ENCODE results near the gene WDFY4.

WDFY4 gene

GRCh38 chr10:48898426-48898825, 213.8 kb downstream of the WDFY4 start:
- no peak for DNase-seq (ENCODE audit: low read depth in 1 of 2, low spot score in 1 of 2)

DNA sequence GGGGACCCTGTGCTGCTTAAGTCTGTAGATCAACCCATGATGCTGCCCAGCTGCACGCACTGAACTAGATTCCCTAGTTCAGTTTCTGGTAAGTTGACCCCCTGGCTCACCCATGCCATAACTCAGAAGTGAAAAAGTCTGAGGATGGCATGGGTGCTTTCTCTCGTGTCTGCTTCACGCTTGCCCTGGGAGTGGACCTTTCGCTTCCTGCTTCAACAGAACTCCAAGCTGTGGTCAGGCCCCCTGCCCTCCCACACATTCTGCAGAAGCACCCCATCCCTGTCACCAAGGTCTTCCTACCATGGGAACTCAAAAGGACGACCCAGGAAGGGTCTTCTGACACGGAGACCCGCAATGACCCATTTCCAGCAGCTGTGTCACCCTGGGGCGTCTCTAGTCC, 215.1 kb downstream of the WDFY4 start:
- no peak for DNase-seq (ENCODE audit: low read depth in 1 of 2, low spot score in 1 of 2)

DNA sequence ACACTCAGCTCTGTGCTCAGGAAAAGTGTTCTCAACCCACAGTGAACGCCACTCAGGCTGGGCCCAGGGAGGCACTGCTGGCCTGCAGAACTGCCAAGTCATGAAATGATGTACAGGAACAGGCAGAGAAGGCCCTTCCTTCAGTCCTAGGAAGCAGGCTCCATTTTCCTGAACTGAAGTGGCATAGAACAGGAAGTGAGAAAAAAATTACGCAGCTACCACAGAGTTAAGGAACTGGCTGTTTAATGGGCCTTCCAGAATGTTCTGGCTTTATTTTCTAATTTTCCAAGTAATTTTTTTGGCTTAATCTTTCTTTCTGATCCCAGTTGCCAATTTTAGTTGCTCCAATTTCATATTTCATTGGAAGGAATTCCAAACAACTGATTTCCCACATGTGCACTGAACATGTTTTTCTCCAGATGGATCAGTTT, 215.7 kb downstream of the WDFY4 start:
- no peak for DNase-seq (ENCODE audit: low read depth in 1 of 2, low spot score in 1 of 2)

DNA sequence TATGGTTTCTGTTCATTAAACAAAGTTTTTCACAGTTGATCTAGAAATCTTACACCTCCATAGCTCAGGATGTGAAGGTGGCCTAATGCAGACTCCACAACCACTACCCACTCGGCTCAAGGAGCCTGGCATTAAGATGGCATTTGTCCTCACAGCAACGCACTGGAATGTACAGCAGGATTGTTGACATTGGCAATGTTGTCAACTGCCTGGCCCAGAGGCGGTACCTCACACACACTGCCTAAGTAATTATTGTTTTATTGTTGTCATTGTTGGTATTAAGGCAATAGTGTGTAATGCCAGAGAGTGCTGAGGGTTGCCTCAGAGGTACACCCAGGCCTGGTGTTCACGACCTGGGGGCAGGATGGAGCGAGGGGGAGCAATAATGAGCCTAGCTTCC, 216.6 kb downstream of the WDFY4 start:
- no peak for DNase-seq (ENCODE audit: low read depth in 1 of 2, low spot score in 1 of 2)

- no peak for DNase-seq (ENCODE audit: low read depth in 1 of 2, low spot score in 1 of 2)
Observed at GRCh38 chr10:48902096-48902495, 217.4 kb downstream of the WDFY4 start.

DNA sequence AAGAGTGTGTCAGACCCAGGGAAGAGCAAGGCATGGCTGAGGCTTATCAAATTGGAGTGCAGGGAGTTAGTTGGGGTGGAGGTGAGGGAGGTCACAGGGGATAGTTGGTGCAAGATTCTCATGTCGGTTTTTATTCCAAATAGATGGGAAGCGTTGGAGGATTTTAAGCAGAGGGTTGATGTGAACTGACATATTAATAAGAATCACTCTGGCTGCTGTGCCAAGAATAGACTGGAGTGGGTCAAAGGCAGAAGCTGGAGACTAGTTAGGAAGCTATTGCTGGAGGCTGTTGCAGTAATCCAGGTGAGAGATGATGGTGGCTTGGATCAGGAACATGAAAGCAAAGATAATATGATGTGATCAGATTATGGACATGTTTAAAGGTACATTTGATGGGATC, 218.5 kb downstream of the WDFY4 start:
- DNase-seq (ENCODE audit: low read depth in 1 of 2, low spot score in 1 of 2), result no peak

DNA sequence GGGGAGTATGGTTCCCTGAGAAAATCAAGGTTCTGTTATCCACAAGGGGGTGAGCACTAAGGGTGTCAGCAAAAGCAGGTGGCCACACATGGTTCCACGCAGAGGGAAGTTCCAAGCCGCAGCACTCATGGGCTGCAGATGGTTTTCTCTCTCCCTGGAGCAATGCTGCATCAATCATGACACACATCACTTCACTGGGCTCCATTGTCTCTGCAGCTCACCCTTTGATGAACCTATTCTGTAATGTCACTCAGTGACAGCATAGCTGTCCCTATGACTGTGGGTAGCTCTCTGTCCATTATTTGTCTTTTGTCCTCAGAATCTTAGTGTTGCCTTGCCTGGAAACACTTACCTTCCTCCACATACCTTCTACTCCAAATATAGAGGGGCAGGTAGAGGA, 220.2 kb downstream of the WDFY4 start:
- no peak for DNase-seq (ENCODE audit: low read depth in 1 of 2, low spot score in 1 of 2)

GRCh38 chr10:48905311-48905710, 220.6 kb downstream of the WDFY4 start:
- DNase-seq (ENCODE audit: low read depth in 1 of 2, low spot score in 1 of 2), result no peak

- DNase-seq (ENCODE audit: low read depth in 1 of 2, low spot score in 1 of 2), result no peak
Observed at GRCh38 chr10:48906841-48907240, 222.2 kb downstream of the WDFY4 start.

GRCh38 chr10:48907730-48908129, 223.1 kb downstream of the WDFY4 start:
- no peak for DNase-seq (ENCODE audit: low read depth in 1 of 2, low spot score in 1 of 2)

DNA sequence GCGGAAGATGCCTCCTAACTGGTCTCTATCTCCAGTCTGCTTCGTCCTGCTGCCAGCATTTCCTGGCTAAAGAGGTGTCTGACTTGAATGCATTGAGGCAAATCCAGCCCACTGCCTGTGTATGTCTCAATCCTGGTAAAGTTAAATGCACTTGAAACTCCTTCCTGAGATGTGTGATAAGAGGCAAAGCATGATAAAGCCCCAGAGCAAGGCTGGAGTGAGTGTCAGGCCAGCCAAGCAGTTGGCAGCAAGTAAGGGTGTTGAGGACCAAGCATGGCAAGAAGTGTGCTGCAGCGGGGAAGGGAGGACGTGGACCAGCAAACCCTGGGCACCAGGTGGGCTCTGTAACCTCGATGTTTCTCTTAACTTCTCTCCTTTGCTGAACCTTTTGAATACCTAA, 225.9 kb downstream of the WDFY4 start:
- DNase-seq (ENCODE audit: low read depth in 1 of 2, low spot score in 1 of 2), result no peak

- DNase-seq (ENCODE audit: low read depth in 1 of 2, low spot score in 1 of 2), result no peak
Observed at GRCh38 chr10:48913674-48914073, 229.0 kb downstream of the WDFY4 start.

- no peak for DNase-seq (ENCODE audit: low read depth in 1 of 2, low spot score in 1 of 2)
Observed at GRCh38 chr10:48923748-48924147, 239.1 kb downstream of the WDFY4 start.

DNA sequence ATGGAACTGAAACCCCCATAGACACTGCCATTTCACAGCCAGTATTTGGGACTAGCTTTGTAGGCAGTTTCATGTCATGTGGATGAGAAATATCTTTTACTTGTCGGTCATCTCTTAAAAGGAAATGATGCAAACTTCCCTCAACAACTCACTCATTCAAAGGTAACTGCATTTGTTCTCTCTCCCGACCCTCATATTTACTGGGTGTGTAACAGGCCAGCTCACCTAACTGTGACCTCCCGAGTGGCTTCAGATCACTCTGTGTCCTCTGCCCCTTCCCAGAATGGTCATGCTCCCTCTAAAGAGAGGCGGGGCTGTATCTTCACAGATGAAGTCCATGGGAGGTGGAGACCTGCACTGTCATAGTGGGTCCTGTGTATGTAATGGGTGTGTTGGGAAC, 240.3 kb downstream of the WDFY4 start:
- no peak for DNase-seq (ENCODE audit: low read depth in 1 of 2, low spot score in 1 of 2)

DNA sequence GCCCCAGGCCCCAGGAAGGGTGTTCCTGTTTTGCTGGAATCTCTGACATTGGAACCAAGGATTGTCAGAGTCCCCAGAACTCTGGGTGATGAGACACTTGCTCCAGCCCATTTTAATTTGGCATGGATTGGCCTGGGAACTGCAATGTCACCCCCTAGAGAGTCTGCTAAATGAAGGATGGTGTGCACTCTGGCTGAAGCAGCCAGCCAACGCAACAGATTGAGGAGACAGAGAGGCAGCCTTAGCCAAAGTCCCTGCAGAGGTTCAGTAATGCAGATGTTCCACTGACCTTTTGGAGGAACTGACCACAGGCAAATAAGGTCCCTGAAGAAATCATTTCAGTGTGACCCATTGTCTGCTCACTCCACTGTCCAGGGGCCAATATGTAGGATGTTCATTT, 241.6 kb downstream of the WDFY4 start:
- no peak for DNase-seq (ENCODE audit: low read depth in 1 of 2, low spot score in 1 of 2)

DNA sequence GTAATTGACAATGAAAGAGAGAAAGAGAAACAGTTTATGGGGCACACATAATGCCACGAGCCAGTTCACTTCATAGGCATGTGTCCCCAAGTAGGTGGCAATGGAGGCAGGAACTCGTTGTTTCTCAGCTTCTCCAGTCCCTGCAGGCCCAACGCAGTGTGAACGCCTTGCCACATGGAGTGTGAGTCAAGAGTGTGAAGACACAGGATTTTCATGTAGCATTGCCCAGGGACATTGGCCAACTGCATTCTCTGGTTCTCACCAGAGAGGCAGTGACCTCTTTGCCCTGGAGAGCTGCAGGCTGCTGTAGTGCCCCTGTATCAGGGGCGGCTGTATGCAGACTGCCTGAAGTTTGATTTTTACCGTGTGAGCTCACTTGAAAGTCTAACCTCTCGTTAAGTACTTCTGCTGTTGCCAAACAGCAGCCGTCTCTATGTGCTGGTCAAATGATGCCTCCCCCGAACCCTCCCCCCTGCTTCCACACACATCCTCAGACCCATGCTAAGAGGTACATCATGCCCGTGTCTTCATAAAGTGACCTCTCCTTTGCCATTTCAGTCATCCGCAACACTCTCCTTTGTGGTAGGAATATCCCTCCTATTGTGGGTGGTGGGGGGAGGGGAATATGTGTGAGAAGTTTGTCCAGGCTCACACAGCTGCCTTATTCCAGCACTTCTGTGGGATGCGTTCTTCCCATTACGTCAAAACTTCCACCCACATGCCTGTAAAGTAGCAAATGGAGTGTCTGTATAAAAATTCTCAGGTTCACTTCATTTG, 242.3 kb downstream of the WDFY4 start:
- no peak for DNase-seq (ENCODE audit: low read depth in 1 of 2, low spot score in 1 of 2)

GRCh38 chr10:48929413-48929990, 244.8 kb downstream of the WDFY4 start:
- no peak for DNase-seq (ENCODE audit: low read depth in 1 of 2, low spot score in 1 of 2)

GRCh38 chr10:48931188-48931587, 246.5 kb downstream of the WDFY4 start:
- DNase-seq (ENCODE audit: low read depth in 1 of 2, low spot score in 1 of 2), result no peak

- no peak for DNase-seq (ENCODE audit: low read depth in 1 of 2, low spot score in 1 of 2)
Observed at GRCh38 chr10:48932831-48933664, 248.4 kb downstream of the WDFY4 start.

DNA sequence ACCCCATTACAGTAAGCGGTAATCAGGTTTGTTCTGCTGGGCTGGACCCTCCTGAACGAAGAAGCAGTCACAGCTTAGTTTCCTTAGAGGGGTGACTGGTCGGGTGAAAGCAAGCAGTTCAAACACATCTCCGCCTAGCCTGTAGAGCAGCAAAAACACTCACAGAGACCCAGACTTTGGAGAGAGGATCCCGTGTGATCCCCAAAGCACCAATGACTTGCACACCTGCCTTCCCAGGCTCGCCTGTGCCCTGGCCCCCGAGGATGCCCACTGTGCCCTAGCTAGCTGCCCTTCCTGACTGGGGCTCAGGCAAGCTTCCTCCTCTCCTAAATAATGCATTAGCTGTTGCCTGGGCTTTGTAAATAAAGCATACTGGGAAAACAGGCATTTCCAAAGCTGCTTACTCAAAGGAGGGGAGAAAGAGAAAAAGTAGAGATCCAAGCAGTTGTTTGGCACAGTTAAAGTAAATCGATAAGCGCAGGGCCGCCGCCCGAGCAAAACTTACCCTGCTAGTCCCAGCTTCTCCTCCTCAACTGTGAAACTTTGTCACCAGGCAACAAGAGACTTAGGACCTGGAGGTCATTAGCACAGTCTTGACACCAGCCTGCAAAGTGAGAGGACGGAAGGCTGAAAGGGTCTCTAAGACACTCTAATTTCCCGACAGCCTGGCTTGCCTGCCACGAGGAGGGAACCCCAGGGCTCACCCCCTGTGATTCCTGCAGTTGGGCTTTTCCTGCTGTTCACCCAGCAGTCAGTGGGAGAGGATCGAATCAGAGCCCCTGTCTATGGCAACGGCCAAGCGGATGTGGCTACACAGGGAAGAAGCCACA, 250.2 kb downstream of the WDFY4 start:
- DNase-seq (ENCODE audit: low read depth in 1 of 2, low spot score in 1 of 2), result no peak

GRCh38 chr10:48935577-48935976, 250.9 kb downstream of the WDFY4 start:
- no peak for DNase-seq (ENCODE audit: low read depth in 1 of 2, low spot score in 1 of 2)
